Omental fat pad (tissue), 4 donors: Measurements from ENCODE around the gene GUCY1A2. TPM values are rescaled to one million over a fixed set of nuclear protein-coding genes. Genes with fewer than 3 reads are reported as not detected.

ENCODE experiments used
- ATAC-seq: fragments of 150-250 bp; one replicate; pipeline ENCODE4 v1.9.1; 2016; ENCODE audit warnings: mild to moderate bottlenecking, moderate library complexity; ENCODE audit not compliant: low FRiP score
- DNase-seq: peaks from one replicate; pipeline ENCODE4 v3.0.0-alpha.2; 2019; ENCODE audit warnings: low spot score
- CTCF ChIP-seq, 3 donors: fragments of 450-650 bp; IDR thresholded peaks; one replicate each; pipeline ENCODE4 v1.5.1; 2016 to 2017; ENCODE audit warnings: antibody characterized with exemption in 3 of 3, mild to moderate bottlenecking in 3 of 3, moderate library complexity in 2 of 3
- total RNA-seq, 4 donors: library from RNA; depleted of rRNA; stranded (reverse); fragments of >200 nt; gene quantifications; one replicate each; pipeline ENCODE4 v1.1.0, GENCODE V29; 2016

GUCY1A2 gene
- total RNA-seq, 4 donors from 2014 or later = 2.8 to 26.6 (median 5.1) TPM

- no peak for DNase-seq
- TF ChIP-seq CTCF (IDR thresholded peaks at IDR 0.05) = no peak
- peak; percentile 44 for ATAC-seq
Measured at GRCh38 chr11:106988151-106989077, 29.9 kb downstream of the GUCY1A2 start.

- TF ChIP-seq CTCF (IDR thresholded peaks at IDR 0.05) = no peak
- ATAC-seq (no peak), DNase-seq (no peak)
Measured at GRCh38 chr11:106986673-106987072, 31.6 kb downstream of the GUCY1A2 start.

GRCh38 chr11:106986261-106986660 lies 32.0 kb downstream of the GUCY1A2 start:
- no peak for DNase-seq
- ATAC-seq = no peak

GRCh38 chr11:106983991-106984390 lies 34.3 kb downstream of the GUCY1A2 start:
- DNase-seq = no peak
- no peak for TF ChIP-seq CTCF (IDR thresholded peaks at IDR 0.05)
- no peak for ATAC-seq

More at GRCh38 chr11:106986261-106986660, 32.0 kb downstream of the GUCY1A2 start:
- TF ChIP-seq CTCF (IDR thresholded peaks at IDR 0.05) = no peak

GRCh38 chr11:106983261-106983660 lies 35.0 kb downstream of the GUCY1A2 start:
- no peak for ATAC-seq
- TF ChIP-seq CTCF (IDR thresholded peaks at IDR 0.05) = no peak
- DNase-seq = no peak

- no peak for ATAC-seq
- no peak for DNase-seq
- no peak for TF ChIP-seq CTCF (IDR thresholded peaks at IDR 0.05)
Measured at GRCh38 chr11:106974831-106975230, 43.4 kb downstream of the GUCY1A2 start.

GRCh38 chr11:106971864-106972263 lies 46.4 kb downstream of the GUCY1A2 start:
- no peak for ATAC-seq
- DNase-seq = no peak
- no peak for TF ChIP-seq CTCF (IDR thresholded peaks at IDR 0.05)
